Esophagus muscularis mucosa (tissue), 3 donors: ENCODE measurements around the gene COMMD1.

Experiments
- EP300 ChIP-seq: sonication (generic); formaldehyde crosslinking; IDR thresholded peaks from one replicate; pipeline ENCODE4 v1.6.1; 2017; ENCODE audit warnings: antibody characterized with exemption
- POLR2AphosphoS5 ChIP-seq, 2 donors: sonication (generic); formaldehyde crosslinking; IDR thresholded peaks; one replicate each; pipeline ENCODE4 v1.6.1; 2017; ENCODE audit warnings: antibody characterized with exemption in 2 of 2

DNA sequence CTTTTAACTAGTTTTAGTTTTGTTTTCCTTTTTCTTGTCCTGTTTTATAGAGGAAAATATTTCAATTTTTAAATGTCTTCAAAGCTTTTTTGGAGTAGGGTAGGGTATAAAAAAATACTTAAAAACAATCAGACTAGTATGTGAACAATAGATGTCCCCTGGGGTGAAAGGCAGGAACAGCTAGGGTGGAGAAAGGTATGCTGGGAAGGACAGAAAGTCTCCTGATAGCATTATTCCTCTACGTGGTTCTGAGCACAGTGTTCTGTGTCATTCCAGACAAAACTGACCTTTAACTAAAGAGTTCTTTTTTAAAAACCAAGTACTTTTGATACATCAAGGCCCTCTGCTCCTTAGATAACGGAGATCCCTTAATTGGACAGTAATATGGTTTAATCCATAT lies 258.4 kb downstream of the COMMD1 start:
- TF ChIP-seq POLR2AphosphoS5 (IDR thresholded peaks at IDR 0.05) (no peak), EP300 (no peak)
